GM23338 (cell line): ENCODE measurements around the gene KCTD14.

Source experiments
- CREB1 ChIP-seq: fragments of 250-450 bp; sonication (Bioruptor Pico); IDR thresholded peaks from 2 replicates; pipeline ENCODE4 v1.5.0; 2020; ENCODE audit warnings: low read depth, mild to moderate bottlenecking, moderate library complexity
- ETS1 ChIP-seq: IDR thresholded peaks from 2 replicates; pipeline ENCODE4 v1.6.1; 2016; ENCODE audit warnings: antibody characterized with exemption
- EZH2 ChIP-seq: fragments of 200-600 bp; sonication (generic); IDR thresholded peaks from one replicate; pipeline ENCODE4 v1.8.0; 2017; ENCODE audit warnings: antibody characterized with exemption, mild to moderate bottlenecking, low read depth; ENCODE audit not compliant: unreplicated experiment
- EZH2phosphoT487 ChIP-seq: fragments of 200-600 bp; sonication (generic); IDR thresholded peaks from one replicate; pipeline ENCODE4 v1.8.1; 2018; ENCODE audit warnings: antibody characterized with exemption; ENCODE audit not compliant: unreplicated experiment
- JUNB ChIP-seq: IDR thresholded peaks from one replicate; pipeline ENCODE4 v1.6.1; 2016; ENCODE audit warnings: antibody characterized with exemption; ENCODE audit not compliant: unreplicated experiment
- NANOG ChIP-seq: IDR thresholded peaks from 2 replicates; pipeline ENCODE4 v1.6.1; 2016; ENCODE audit warnings: antibody characterized with exemption, borderline replicate concordance
- POLR2AphosphoS5 ChIP-seq: IDR thresholded peaks from 2 replicates; pipeline ENCODE4 v1.6.1; 2016; ENCODE audit warnings: antibody characterized with exemption, low read depth
- ZNF114 ChIP-seq: fragments of 250-450 bp; sonication (Bioruptor Pico); IDR thresholded peaks from 2 replicates; pipeline ENCODE4 v1.5.0; 2020; ENCODE audit warnings: mild to moderate bottlenecking, moderate library complexity
- ZNF331 ChIP-seq: fragments of 250-450 bp; sonication (Bioruptor Pico); IDR thresholded peaks from 2 replicates; pipeline ENCODE4 v1.5.0; 2020; ENCODE audit warnings: low read depth, mild to moderate bottlenecking, moderate library complexity
- ZNF462 ChIP-seq: fragments of 250-450 bp; sonication (Bioruptor Pico); IDR thresholded peaks from 2 replicates; pipeline ENCODE4 v1.5.0; 2020; ENCODE audit warnings: mild to moderate bottlenecking, moderate library complexity
- TF ChIP-seq, protein P1 (sequence below), 2 experiments: fragments of 200-600 bp in 1 of 2; sonication (generic) in 1 of 2; conservative IDR thresholded peaks; 2 replicates each; pipeline versions ENCODE4 v1.5.1 to v1.6.1; 2016 to 2017; ENCODE audit warnings: antibody characterized with exemption in 2 of 2, low read depth in 2 of 2, mild to moderate bottlenecking in 2 of 2, moderate library complexity in 1 of 2
- TF ChIP-seq, protein P2 (sequence below): IDR thresholded peaks from one replicate; pipeline ENCODE4 v1.6.1; 2018; ENCODE audit warnings: antibody characterized with exemption; ENCODE audit not compliant: unreplicated experiment

- TF ChIP-seq, protein P1, sequence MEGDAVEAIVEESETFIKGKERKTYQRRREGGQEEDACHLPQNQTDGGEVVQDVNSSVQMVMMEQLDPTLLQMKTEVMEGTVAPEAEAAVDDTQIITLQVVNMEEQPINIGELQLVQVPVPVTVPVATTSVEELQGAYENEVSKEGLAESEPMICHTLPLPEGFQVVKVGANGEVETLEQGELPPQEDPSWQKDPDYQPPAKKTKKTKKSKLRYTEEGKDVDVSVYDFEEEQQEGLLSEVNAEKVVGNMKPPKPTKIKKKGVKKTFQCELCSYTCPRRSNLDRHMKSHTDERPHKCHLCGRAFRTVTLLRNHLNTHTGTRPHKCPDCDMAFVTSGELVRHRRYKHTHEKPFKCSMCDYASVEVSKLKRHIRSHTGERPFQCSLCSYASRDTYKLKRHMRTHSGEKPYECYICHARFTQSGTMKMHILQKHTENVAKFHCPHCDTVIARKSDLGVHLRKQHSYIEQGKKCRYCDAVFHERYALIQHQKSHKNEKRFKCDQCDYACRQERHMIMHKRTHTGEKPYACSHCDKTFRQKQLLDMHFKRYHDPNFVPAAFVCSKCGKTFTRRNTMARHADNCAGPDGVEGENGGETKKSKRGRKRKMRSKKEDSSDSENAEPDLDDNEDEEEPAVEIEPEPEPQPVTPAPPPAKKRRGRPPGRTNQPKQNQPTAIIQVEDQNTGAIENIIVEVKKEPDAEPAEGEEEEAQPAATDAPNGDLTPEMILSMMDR (conservative IDR thresholded peaks at IDR 0.05; ENCODE audit: low read depth in 2 of 2) = no peak
- TF ChIP-seq POLR2AphosphoS5 (no peak), ZNF331 (no peak), NANOG (no peak), CREB1 (CRISPR knock-in tag) (no peak), EZH2 (no peak), EZH2phosphoT487 (no peak), ETS1 (no peak), JUNB (no peak), ZNF462 (CRISPR knock-in tag) (no peak), ZNF114 (CRISPR knock-in tag) (no peak)
- TF ChIP-seq, protein P2, sequence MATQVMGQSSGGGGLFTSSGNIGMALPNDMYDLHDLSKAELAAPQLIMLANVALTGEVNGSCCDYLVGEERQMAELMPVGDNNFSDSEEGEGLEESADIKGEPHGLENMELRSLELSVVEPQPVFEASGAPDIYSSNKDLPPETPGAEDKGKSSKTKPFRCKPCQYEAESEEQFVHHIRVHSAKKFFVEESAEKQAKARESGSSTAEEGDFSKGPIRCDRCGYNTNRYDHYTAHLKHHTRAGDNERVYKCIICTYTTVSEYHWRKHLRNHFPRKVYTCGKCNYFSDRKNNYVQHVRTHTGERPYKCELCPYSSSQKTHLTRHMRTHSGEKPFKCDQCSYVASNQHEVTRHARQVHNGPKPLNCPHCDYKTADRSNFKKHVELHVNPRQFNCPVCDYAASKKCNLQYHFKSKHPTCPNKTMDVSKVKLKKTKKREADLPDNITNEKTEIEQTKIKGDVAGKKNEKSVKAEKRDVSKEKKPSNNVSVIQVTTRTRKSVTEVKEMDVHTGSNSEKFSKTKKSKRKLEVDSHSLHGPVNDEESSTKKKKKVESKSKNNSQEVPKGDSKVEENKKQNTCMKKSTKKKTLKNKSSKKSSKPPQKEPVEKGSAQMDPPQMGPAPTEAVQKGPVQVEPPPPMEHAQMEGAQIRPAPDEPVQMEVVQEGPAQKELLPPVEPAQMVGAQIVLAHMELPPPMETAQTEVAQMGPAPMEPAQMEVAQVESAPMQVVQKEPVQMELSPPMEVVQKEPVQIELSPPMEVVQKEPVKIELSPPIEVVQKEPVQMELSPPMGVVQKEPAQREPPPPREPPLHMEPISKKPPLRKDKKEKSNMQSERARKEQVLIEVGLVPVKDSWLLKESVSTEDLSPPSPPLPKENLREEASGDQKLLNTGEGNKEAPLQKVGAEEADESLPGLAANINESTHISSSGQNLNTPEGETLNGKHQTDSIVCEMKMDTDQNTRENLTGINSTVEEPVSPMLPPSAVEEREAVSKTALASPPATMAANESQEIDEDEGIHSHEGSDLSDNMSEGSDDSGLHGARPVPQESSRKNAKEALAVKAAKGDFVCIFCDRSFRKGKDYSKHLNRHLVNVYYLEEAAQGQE = no peak
Observed at GRCh38 chr11:78032090-78032489, 9.0 kb upstream of the KCTD14 start.
